Erythroblast (primary cell): ENCODE measurements around the gene ACADM.
"Not testable (repeated sequence)": the region's sequence is repeated elsewhere in the genome, so short reads cannot be mapped to it uniquely, and the experiment has no call there.

Experiments used
- GATA1 ChIP-seq: IDR thresholded peaks from 2 replicates; pipeline ENCODE4 v1.6.1; 2011; ENCODE audit warnings: low read depth, mild to moderate bottlenecking, control low read depth, low read length, moderate library complexity
- POLR2A ChIP-seq: IDR thresholded peaks from 2 replicates; pipeline ENCODE4 v1.6.1; 2011; ENCODE audit warnings: mild to moderate bottlenecking, low read length

GRCh38 chr1:75677964-75678363 is 46.5 kb upstream of the ACADM start:
- TF ChIP-seq POLR2A, GATA1: not testable (repeated sequence)
